CD4-positive, alpha-beta T cell treated with Interleukin-17A for 1 hour (primary cell): ENCODE results near the gene CLCN3.
A peak's percentile ranks its signal among the peaks of the same experiment; 100 is the strongest.
"Not testable (repeated sequence)": the region's sequence is repeated elsewhere in the genome, so short reads cannot be mapped to it uniquely, and the experiment has no call there.

Source experiments
- DNase-seq: peaks from one replicate; pipeline ENCODE4 v3.0.0-alpha.2; 2020

The CLCN3 gene

GRCh38 chr4:169618286-169618685, 2.1 kb upstream of the CLCN3 start:
- peak; percentile 42 for DNase-seq

DNA sequence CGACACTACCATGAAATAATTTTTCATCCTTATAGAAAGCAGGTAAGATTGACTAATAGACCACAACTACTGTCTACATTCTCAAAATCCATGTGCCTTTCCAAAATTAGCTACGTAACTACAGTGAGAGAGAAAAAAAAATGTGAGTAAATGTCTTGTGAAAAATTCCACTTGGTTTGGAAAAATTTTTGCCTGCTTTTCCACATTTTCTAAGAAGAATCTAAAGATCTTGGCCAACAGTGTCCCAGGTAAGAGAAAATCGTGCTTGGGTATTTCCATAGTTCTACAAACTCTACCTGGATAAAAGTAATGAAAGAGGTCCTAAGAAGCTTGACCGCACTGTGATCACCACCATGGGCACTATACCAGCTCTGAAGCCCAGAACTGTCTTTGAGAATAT, 1.4 kb upstream of the CLCN3 start:
- DNase-seq = no peak

- DNase-seq = peak; percentile 78
Observed at GRCh38 chr4:169619518-169619957, 840 bp upstream of the CLCN3 start.

DNA sequence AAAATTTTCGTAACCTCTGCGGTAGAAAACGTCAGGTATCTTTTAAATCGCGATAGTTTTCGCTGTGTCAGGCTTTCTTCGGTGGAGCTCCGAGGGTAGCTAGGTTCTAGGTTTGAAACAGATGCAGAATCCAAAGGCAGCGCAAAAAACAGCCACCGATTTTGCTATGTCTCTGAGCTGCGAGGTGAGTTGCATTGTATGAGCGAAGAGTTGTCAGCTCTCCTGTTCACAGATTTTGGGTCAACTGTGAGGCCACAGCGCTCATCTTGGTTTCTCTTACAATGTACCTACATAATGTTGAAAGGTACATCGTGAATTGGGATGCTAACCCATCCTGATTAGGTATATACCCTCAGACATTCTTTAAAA, 486 bp downstream of the CLCN3 start:
- DNase-seq = peak; percentile 53

- peak; percentile 87 for DNase-seq
Observed at GRCh38 chr4:169621731-169622492, 1.5 kb downstream of the CLCN3 start.

DNA sequence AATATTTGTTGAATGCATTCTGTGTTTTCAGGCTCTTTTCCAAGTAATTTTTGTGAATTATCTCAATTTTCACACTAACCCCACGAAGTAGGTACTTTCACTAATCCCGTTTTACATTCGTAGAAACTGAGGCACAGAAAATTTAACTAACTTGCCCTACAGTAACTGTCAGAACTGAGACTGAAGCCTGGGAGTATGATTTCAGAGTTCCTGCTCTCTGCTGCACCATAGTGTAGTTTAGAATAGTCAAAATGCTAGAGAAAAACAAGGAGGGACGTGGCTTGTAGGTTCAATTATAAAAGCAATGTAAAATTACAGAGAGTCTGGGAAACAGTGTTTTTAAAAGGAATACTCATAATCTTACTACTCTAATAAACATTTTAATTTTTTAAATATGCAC, 2.2 kb downstream of the CLCN3 start:
- DNase-seq = no peak

DNA sequence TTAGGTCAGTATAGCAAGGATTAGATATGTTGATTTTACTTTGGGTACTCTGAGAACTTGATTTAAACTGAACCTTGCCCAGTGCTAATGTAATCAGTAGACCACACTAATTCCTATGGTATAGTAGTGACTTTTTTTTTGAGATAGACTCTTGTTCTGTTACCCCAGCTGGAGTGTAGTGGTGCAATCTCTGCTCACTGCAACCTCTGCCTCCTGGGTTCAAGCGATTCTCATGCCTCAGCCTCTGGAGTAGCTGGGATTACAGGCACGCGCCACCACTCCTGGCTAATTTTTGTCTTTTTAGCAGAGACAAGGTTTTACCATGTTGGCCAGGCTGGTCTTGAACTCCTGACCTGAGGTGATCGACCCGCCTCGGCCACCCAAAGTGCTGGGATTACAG, 3.6 kb downstream of the CLCN3 start:
- not testable (repeated sequence) for DNase-seq

GRCh38 chr4:169625886-169626285, 5.5 kb downstream of the CLCN3 start:
- DNase-seq = no peak

GRCh38 chr4:169626331-169627282, 6.2 kb downstream of the CLCN3 start:
- DNase-seq = no peak

DNA sequence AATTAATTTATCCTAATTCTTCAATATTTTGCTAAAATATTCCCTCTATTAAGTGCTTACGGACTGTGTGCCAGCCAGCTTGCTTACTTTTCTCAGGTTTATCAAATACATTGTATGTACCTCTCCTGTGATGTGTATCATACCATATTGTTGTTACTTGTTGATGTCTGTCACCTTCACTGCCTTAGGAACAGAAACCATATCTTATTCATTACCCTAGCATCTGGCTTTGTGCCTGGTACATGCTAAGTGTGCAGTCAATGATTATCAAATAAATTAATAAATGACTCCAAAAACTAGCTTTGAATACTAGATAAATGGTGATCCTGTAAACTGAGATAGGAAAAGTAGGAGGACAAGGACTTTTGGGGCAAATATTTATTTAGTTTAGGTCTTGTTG, 6.9 kb downstream of the CLCN3 start:
- no peak for DNase-seq

GRCh38 chr4:169628579-169628978, 8.2 kb downstream of the CLCN3 start:
- DNase-seq = no peak

GRCh38 chr4:169630069-169630468, 9.7 kb downstream of the CLCN3 start:
- no peak for DNase-seq

DNA sequence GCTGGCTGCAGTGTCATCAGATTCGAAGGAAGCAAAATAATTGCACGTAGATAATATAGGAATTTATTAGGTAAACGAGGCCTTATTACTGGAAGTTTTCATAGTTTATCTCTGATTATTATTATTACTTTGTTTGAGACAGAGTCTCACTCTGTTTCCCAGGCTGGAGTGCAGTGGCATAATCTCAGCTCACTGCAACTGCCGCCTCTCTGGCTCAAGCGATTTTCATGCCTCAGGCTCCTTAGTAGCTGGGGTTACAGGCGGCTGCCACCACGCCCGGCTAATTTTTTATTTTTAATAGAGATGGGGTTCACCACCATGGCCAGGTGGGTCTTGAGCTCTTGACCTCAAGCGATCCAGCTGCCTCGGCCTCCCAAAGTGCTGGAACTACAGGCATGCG, 12.5 kb downstream of the CLCN3 start:
- no peak for DNase-seq

- no peak for DNase-seq
Observed at GRCh38 chr4:169634975-169635374, 14.6 kb downstream of the CLCN3 start.

DNA sequence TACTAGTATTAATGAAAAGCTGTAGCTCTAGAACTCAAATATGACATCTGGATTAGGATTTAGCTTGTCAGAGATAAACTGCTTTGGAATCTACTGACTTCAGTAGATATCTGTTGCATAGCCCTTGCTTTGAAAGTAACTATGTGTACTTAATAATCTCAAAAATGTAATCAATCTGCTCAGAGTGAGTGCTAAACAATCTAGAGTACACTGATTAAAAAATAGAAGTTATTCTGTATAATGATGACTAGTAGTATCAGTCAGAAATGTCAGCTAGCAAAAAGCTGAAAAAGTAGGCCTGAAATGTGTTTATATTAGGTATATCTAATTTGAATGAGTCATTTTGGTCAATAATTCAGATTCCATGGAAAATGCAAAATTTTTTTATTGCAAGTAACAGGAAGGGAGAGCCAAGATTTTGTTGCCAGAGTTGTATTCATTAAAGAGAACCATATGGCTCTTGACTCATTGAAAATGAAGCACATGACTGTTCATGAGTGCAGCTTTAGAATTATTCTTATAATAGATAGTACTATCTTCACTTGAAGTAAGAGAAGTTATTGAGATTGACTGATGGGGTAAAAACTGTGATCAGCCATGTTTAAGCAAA, 20.0 kb downstream of the CLCN3 start:
- no peak for DNase-seq

DNA sequence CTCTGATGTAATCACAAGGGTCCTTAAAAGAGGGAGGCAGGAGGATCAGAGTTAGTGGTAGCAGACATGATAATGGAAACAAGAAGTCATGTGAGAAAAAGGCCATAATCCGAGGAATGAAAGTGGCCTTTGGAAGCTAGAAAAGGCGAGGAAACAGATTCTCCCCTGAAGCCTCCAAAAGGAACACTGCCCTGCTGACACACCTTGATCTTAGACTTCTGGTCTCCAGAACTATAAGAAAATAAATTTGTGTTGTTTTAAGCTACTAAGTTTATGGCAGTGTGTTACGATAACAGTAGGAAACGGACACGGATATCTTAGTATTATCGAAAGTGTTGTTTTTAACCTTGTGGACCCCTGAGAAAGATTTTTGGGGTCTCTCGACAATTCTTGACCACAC, 24.4 kb downstream of the CLCN3 start:
- DNase-seq = no peak

DNA sequence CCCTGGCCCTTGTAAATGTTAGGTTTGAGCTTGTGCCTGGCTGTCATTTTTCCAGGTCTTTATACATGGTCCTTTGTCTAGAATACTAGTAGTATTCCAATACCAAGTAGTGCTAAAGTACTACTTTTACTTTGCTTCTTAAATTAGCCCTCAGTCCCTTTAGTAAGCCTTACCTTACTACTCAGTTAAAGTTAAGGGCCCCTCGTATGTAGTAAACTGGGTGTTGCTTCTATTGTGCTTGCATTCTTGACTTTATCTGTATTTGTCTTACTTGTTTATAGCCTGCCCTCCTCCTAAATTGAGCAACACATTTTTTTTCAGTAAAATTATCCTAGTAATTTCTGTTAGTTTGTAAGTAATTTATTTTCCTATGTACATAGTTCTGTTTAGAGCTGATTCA, 25.2 kb downstream of the CLCN3 start:
- no peak for DNase-seq

GRCh38 chr4:169649545-169650226, 29.3 kb downstream of the CLCN3 start:
- no peak for DNase-seq

DNA sequence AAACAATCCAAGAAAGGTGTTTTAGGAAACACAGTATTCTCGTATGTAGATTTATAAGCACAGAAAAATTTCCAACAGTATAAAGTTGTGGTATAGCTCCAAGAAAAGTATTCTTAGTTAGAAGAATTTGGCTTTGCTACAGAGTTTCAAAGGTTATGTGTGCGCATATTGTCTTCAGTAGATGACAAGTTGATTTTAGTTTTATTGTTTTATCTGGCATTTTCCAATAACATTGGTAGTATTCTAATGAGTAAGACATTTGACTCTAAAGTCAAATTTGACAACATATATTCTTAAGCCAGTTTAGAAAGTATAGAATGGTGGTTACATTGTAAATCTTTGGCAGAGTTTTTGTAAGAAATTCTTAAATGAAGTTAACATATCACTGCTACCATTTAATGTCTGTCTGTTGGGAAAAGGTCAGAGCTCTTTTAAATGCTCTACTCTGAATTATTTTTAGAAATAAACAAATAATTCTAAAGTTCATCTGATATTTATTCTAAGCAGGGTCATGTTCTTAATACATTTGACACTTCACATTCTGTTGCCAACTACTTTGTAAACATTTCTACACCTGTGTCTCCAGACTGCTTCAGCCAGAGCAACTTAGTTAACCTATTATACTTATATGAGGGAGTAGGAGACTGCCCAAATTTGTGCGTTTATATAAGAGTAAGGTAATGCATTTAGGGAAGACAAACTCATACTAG, 30.0 kb downstream of the CLCN3 start:
- no peak for DNase-seq

GRCh38 chr4:169652535-169652934, 32.2 kb downstream of the CLCN3 start:
- DNase-seq = no peak

GRCh38 chr4:169655401-169655800, 35.0 kb downstream of the CLCN3 start:
- DNase-seq = no peak

DNA sequence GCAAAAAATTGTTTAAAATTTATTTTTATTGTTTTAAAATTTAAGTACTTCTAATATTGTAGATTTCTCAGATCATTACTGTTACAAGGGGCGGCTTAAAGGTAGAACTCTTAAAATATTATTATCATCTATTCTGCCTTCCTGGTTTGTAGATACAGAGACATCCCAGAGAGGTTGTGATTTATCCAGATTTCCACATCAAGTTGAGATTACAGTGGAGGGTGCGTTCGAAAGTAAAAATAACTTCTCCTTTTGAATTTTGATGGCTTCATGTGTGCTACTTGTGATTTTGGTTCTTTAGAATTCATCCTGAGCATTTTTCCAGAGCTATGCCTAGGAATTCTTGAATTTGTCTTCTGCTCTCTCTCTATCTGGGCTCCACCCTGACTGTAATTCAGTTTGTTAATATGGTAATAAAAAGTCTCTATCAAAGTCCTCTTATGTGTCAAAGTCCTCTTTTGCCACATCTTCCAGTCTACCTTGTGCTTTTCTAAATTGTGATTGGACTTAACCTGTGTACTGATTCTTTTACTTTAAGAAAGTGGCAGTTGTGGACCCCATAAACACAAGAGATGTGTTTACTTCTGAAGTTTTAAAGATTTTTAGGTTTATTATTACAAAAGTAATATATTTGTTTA, 37.2 kb downstream of the CLCN3 start:
- DNase-seq = no peak
